HG03039 (cell line): ENCODE data around the gene DGKZ.
"Not testable (repeated sequence)": the region's sequence is repeated elsewhere in the genome, so short reads cannot be mapped to it uniquely, and the experiment has no call there.

Experiments
- ATAC-seq: cut with Tn5 transposase; IDR thresholded peaks from one replicate; pipeline ENCODE4 v1.9.1; 2021; ENCODE audit warnings: mild to moderate bottlenecking, moderate library complexity; ENCODE audit not compliant: unreplicated experiment

Gene DGKZ, protein sequence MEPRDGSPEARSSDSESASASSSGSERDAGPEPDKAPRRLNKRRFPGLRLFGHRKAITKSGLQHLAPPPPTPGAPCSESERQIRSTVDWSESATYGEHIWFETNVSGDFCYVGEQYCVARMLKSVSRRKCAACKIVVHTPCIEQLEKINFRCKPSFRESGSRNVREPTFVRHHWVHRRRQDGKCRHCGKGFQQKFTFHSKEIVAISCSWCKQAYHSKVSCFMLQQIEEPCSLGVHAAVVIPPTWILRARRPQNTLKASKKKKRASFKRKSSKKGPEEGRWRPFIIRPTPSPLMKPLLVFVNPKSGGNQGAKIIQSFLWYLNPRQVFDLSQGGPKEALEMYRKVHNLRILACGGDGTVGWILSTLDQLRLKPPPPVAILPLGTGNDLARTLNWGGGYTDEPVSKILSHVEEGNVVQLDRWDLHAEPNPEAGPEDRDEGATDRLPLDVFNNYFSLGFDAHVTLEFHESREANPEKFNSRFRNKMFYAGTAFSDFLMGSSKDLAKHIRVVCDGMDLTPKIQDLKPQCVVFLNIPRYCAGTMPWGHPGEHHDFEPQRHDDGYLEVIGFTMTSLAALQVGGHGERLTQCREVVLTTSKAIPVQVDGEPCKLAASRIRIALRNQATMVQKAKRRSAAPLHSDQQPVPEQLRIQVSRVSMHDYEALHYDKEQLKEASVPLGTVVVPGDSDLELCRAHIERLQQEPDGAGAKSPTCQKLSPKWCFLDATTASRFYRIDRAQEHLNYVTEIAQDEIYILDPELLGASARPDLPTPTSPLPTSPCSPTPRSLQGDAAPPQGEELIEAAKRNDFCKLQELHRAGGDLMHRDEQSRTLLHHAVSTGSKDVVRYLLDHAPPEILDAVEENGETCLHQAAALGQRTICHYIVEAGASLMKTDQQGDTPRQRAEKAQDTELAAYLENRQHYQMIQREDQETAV

DNA sequence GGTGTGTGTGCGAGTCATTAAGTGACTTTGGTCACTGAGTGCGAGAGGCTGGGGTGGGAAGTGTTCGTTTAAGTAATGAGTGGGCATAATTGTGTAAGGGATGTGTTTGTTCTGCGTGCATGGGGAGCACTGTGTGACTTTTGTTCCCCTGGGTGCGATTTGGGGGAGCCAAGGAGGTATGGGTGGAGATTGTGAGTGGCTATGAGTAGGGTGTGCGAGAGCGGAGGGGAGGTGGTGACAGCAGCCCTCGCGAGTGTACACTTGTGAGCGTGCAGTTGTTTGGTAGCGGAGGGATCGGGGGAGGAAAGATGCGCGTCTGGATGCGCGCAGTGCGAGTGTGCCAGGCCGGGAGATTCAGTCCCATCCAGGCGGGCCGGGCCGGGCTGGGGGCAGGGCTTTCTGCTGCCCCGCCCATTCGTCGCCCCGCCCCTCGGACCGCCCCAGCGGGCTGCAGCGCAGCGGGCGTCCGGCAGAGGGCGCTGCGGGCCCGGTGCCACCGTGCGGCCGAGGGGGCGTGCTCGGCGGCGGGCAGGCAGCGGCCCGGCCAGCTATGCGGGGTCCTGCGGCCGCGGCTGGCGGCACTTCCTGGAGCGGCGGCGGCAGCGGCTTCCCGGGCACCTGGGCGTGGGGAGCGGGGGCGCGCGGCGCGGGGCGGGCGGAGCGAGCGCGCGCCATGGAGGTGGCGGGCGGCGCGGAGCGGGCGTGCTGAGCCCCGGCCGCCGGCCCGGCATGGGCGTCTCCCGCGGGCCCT, at the start of gene DGKZ:
Gene DGKZ, plus strand, starts transcription at position 578 of the 751 bp plus-strand sequence. CDS start 197 bp downstream, outside the sequence.
- peak; percentile 74 for ATAC-seq

DNA sequence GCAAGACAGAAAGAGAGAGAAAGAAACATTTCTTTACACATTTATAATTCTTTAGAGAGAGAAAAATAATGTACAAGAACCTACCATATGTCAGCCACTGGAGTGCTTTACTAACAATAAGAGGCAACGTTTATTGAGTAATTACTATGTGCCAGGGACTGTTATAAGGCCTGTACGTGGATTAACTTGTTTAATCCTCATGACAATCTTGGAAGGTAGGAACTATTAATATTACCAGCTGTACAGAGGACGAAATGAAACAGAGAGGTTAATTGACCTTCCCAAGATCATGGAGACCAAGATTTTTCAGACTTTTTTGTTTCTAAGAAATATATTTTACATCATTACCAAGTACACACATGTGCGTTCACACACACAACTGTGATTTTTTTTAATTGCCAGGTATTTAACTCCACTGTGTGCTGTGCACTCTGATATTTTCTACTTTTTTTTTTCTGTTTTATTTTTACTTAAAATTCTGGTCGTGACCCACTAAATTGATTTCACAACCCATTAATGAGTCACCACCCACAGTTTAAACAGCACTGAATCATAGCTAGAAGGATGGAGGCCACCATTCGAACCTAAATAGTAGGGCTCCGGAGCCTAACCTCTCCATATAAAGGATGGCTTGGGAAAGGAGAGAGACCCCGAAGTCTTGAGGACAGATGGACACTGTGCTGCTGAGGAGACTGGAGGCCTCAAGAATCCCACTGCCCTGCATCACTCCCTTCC, 48.4 kb upstream of the DGKZ start:
- no peak for ATAC-seq

DNA sequence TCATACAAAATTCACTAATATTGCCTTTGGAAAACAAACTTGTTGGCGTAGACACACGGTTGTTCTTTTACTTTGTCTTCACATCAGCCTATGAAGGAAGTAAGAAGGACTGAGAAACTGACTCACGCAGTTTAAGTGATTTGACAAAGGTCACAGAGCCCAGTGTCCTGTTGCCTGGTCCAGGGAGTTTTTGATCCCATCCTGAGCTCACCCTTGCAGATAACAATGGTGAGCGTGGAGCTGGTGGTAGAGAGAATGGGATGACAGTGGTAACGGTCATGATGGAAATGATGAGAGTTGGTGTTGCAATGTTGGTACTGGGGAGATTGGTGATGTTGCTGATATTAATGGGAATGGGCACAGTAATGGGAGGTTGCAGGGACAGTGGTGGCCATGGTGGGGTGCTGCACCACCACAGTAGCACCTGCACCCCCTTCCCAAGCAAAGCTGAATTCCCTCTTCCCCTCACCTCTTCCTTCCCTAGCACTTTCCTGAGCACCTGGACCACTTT, 47.8 kb upstream of the DGKZ start:
- no peak for ATAC-seq

DNA sequence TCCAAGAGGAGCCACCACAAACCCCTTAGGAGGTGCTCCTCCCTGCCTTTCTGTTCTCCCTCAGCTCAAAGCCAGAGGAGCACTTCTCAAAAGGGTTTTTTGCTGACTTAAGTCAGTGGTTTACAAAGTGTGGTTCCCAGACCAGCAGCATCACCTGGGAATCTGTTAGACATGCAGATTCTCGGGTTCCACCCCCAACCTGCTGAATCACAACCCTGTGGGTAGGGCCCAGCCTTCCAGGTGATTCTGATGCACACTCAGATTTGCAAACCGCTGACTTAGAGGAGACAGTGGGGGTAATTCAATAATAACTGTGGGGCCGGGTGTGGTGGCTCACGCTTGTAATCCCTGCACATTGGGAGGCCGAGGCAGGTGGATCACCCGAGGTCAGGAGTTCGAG, 47.0 kb upstream of the DGKZ start:
- no peak for ATAC-seq

DNA sequence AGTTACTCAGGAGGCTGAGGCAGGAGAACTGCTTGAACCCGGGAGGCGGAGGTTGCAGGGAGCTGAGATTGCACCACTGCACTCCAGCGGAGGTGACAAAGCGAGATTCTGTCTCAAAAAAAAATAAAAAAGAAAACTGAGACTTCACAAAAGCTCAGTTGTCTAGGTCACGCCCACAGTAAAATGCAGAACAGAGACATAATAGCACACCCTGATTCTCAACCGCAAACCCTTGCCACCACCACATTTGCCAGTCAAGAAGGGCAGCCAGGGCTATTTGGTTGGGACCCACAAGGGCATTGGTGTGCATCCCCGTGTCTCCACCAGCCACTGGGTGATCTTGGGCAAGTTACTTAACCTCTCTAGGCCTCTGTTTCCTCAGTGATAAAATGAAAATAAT, 44.4 kb upstream of the DGKZ start:
- peak; percentile 65 for ATAC-seq

DNA sequence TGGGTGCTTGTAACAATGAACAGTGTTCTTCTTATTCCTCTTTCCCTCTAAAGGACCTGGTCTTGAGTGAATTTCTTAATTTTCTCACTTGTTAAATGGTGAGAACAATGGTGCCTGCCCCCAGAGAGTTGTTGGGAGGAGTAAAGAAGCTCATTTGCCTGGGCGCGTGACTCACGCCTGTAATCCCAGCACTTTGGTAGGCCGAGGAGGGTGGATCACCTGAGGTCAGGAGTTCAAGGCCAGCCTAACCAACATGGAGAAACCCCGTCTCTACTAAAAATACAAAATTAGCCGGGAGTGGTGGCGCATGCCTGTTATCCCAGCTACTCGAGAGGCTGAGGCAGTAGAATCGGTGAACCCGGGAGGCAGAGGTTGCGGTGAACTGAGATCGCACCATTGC, 43.2 kb upstream of the DGKZ start:
- not testable (repeated sequence) for ATAC-seq

DNA sequence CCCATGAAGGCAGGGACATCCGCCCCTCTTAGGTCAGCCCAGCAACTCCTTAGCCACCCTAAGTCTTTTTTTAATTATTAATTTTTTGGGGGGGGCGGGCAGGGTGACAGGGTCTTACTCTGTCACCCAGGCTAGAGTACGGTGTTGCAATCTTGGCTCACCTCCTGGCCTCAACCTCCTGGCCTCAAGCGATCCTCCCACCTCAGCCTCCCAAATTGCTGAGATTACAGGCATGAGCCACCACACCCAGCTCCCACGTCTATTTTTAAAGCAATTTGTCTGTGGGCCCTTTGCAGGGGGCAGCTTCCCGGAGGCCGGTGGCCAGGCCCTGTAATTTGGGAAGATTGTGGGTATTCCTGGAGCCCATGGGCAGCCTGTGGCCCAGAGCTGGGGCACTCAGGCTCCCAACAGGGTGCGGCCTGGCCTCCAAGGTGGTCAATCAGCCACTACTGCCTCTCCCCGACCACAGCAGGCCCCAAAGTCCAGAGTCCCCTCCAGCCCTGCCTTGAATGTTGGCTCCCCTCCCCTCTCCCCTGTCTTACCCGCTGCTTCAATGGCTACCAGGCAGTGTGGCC, 42.6 kb upstream of the DGKZ start:
- no peak for ATAC-seq

DNA sequence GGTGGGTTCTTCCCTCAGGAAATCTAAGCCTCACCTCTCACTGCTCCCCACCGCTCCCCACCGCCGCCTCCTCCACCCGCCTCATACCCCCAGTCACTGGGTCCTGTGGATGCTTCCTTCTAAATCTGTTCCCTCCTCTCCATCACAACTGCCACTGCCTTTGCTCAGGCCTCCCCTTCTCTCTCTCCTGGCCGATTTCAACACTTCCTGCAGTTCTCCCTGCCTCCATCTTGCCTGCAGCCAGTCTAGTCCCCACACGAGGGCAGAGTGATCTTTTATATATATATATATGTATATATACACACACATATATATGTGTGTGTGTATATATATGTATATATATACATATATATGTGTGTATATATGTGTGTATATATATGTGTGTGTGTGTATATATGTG, 42.0 kb upstream of the DGKZ start:
- ATAC-seq = no peak

DNA sequence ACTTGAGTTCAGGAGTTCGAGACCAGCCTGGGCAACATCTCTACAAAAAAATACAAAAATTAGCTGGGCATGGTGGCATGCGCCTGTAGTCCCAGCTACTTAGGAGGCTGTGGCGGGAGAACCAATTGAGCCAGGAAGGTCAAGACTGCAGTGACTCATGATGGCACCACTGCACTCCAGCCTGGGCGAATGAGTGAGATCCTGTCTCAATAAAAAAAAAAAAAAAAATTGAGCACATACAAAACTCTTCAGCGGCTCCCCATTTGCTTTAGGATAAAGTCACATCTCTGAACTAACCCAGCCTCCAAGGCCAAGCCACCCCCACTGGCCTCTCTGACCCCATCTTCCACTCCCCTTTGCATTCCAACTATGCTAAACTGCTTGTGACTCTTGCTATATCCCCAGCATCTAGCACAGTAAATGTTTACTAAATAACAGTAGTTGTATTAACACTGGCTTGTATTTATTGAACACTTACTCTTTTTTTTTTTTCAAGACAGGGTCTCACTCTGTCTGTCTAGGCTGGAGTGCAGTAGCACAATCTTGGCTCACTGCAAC, 40.9 kb upstream of the DGKZ start:
- no peak for ATAC-seq

DNA sequence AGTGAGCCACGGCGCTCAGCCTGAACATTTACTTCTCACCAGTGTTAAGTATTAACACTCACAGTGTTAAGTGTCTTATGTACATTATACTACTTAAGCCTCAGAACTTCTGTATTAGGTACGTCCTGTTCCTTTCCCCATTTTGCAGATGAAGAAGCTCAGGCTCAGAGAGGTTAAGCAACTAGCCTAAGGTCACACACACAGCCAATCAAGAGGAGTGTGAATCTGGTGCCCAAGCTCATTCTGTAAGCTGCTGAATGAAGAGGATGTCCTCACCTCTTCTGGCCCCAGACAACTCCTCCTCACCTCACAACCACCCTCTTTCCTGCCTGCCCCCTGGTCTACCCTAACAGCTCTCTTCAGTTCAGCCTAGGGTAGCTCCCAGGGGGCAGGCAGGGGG, 39.9 kb upstream of the DGKZ start:
- no peak for ATAC-seq

DNA sequence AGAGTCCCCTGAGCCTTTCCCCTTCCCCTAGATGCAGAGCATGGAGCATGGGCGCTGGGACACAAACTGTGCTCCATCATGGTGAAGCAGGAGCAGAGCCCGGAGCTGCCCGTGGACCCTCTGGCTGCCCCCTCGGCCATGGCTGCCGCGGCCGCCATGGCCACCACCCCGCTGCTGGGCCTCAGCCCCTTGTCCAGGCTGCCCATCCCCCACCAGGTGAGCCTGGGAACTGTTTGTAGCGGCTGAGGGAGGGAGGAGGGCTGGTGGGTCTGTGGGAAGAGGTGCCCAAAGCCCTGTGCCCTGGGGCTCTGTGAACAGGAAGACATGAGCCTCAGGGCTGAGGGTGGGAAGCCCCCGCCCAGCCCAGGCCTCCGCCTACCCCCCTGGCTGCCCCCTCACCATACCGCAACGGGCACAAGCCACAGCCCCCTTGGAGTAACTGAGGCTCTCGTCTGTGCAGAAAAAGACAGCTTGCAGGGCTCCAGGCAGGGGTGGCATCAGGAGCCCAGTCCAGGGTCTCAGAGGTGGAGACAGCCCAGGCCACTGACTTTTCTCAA, 39.4 kb upstream of the DGKZ start:
- no peak for ATAC-seq

DNA sequence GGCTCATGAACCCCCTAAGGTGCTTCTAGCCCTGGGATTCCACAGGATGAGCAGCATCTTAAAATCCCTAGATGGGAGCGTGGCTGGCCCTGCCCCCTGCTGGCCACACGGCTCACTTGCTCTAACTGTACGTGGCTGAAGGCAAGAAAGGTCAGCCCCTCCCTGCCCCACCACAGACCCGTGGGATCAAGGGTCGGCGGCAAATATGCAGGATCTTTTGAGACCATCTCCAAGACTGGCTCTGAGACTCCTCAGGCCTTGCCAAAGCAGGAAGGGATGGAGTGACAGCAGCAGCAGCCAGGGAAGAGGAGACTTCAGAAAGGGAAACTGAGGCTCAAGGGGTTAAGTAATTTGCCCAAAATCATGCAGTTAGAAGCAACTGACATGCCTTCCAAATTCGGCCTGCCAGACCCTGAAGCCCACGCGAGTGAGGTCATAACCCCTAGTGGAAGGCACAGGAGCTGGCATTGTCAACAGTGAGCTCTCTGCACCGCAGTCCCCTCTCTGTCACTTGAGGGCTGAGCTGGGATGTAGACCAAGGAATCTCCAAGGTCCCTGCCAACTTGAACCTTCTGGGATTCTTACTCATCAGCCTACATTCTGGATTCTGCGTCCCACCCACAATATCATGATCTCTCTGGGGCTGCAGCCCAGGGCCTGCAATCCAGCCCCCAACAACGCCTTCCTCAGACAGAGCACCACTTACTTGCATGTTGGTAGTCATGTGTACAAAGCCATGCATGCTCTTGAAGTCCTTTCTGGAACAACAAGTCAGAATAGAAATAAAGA, 38.4 kb upstream of the DGKZ start:
- ATAC-seq = no peak

DNA sequence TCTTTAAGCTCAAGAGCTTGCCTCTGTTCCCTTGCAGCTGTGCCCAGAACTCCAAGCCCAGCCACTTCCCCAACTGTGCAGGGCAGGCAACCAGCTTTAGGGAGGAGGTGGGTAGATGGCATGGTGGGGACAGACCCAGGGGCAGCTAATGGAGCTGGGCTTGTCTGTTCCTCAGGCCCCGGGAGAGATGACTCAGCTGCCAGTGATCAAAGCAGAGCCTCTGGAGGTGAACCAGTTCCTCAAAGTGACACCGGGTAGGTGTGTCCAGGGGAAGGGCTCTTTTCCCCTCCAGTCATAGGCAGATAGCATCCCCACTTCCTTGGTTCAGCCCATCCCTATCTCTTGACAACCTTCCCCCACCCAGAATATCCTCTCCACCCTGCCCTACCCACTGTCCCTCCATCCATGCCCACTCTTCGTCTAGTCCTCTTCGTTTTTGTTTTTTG, 37.4 kb upstream of the DGKZ start:
- ATAC-seq = no peak

DNA sequence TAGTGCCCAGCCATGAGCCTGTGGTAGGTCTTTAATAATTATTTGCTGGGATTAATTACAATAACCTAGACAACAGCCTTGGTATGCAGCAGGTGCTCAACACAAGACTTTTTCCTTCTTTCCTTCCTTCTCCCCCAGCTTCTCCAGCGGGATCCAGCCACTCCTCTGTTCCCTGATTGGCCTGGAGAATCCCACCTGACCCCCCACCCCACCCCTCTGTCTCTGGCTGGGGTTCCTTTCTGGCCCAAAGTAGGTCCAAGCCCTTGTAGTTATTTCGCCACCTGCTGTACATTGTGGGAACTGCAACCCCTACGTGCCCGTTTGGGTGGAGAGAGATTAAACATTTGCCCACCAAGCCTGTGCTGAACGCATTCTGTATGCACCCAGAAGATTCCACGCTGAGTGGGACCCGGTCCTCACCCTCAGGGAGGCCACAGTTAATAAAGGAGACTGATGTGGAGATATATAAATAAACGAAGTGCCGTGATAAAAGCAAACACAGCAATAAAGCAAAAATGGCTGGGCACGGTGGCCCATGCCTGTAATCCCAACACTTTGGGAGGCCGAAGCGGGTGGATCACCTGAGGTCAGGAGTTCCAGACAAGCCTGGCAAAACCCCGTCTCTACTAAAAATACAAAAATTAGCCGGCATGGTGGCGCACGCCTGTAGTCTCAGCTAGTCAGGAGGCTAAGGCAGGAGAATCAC, 32.1 kb upstream of the DGKZ start:
- no peak for ATAC-seq

DNA sequence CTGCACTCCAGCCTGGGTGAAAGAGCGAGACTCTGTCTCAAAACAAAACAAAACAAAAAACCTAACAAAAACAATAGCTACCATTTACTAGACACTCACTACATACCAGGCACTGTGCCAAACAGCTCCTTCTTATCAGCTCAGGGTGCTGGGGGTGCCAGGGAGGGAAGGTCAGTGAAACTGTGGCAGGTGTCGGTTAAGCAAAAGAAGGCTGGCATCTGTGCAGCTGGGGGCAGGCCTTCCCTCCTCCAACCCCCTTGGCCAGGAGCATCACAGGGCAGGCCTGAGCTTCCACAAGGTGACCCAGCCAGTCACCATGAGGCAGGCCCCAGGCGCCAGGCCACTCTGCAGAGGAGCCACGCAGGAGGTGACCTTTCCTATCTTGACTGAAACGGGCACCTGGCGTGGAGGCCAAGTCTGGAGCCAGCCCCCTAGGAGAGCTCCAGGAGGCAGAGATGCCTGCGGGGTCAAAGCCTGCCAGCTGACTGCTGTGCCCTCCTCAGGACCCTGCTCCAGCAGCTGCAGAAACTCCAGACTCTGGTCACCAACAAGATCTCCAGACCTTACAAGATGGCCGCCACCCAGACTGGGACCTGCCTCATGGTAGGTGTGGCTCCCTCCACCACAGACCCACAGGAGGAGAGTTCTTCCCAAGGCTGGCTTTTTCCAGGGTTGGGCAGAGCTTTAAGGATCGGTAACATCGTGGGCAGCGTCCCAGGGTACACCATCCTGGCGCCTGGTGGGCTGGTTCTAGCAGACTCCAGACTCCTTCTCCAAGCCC, 31.3 kb upstream of the DGKZ start:
- no peak for ATAC-seq

DNA sequence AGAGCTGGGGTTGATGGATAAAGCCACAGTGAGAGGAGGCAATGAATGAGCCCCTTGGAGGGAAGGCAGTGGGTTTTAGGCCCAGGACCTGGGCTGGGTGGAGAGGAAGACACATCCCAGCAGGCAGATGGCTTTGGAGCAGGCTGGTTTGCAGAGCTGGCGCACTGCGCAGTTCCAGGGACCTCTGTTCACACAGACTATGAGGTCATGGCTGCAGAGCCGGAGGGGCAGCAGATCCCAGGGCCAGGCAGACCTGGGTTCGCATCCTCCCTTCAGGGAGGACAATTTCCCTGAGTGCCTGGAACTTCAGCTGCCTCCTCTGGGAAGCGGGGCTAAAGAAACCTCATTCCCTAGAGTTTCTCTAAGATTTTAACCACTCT, 28.2 kb upstream of the DGKZ start:
- no peak for ATAC-seq

DNA sequence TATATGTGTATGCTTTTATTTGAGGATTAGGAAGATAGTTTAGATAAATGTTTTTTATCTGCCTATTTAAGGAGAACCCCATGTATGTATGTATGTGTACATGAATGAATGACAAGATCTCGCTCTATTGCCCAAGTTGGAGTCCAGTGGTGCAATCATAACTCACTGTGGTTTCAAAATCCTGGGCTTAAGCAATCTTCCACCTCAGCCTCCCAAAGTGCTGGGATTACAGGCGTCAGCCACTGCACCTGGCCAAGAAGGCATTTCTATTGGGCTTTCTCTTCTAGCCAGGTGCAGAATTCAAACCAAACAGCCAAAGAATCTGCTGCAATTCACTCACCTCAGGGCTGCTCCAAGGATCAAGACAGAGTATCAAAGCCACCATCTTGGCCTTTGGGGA, 25.5 kb upstream of the DGKZ start:
- no peak for ATAC-seq
